Measurements from ENCODE around the gene CBY1.

GRCh38 chr22:38700270-38700788 lies 43.9 kb downstream of the CBY1 start:
- TF ChIP-seq EZH2 (IDR thresholded peaks at IDR 0.05; ENCODE audit: borderline replicate concordance, insufficient read depth, low read depth, low read length, poor library complexity, severe bottlenecking) (no peak), CTCF (IDR thresholded peaks at IDR 0.05) (no peak)

All from B cell (primary cell).